ENCODE data around the gene CORO1C.

- TF ChIP-seq CTCF (IDR thresholded peaks at IDR 0.05; ENCODE audit: borderline replicate concordance, extremely low read depth, low read length, poor library complexity, severe bottlenecking), result no peak
- no peak for TF ChIP-seq EZH2 (IDR thresholded peaks at IDR 0.05; ENCODE audit: borderline replicate concordance, low read depth, low read length, severe bottlenecking)
These were observed 95.1 kb downstream of the CORO1C start for GRCh38 chr12:108635997-108636808.

Data from DND-41 (cell line).